Neural cell (in vitro differentiated cells): ENCODE measurements around the gene KSR2.

Source experiments
- CTCF ChIP-seq: fragments of 450-650 bp; IDR thresholded peaks from 2 replicates; pipeline ENCODE4 v1.5.1; 2014; ENCODE audit warnings: antibody characterized with exemption, mild to moderate bottlenecking, moderate library complexity; ENCODE audit not compliant: poor library complexity, severe bottlenecking
- EP300 ChIP-seq: fragments of 450-650 bp; conservative IDR thresholded peaks from 2 replicates; pipeline ENCODE4 v1.6.1; 2014; ENCODE audit warnings: antibody characterized with exemption, mild to moderate bottlenecking, moderate library complexity; ENCODE audit not compliant: poor library complexity, severe bottlenecking
- EZH2 ChIP-seq: fragments of 200-600, 300-800 bp; shearing (Covaris generic), sonication (generic); IDR thresholded peaks from 2 replicates; pipeline ENCODE4 v1.6.1; 2014; ENCODE audit warnings: antibody characterized with exemption, low read length, borderline replicate concordance, mild to moderate bottlenecking; ENCODE audit not compliant: insufficient read depth, poor library complexity, severe bottlenecking
- MXI1 ChIP-seq: fragments of 450-650 bp; conservative IDR thresholded peaks from 2 replicates; pipeline ENCODE4 v1.6.1; 2014; ENCODE audit warnings: antibody characterized with exemption, mild to moderate bottlenecking; ENCODE audit not compliant: poor library complexity, severe bottlenecking
- POLR2AphosphoS5 ChIP-seq: IDR thresholded peaks from 2 replicates; pipeline ENCODE4 v1.6.1; 2012
- REST ChIP-seq: IDR thresholded peaks from 2 replicates; pipeline ENCODE4 v1.6.1; 2012; ENCODE audit warnings: borderline replicate concordance
- SMC3 ChIP-seq: fragments of 450-650 bp; conservative IDR thresholded peaks from 2 replicates; pipeline ENCODE4 v1.6.1; 2014; ENCODE audit warnings: antibody characterized with exemption, mild to moderate bottlenecking, moderate library complexity; ENCODE audit not compliant: poor library complexity
- TAF1 ChIP-seq: IDR thresholded peaks from 2 replicates; pipeline ENCODE4 v1.6.1; 2012; ENCODE audit warnings: low read depth

- TF ChIP-seq EP300 (no peak), CTCF (no peak), POLR2AphosphoS5 (no peak), SMC3 (no peak), EZH2 (no peak), MXI1 (no peak), TAF1 (no peak), REST (no peak)
These were observed 79.7 kb downstream of the KSR2 start for GRCh38 chr12:117889098-117889497.
